Measurements from ENCODE around the gene DIP2C.
"Not testable (repeated sequence)": the region's sequence is repeated elsewhere in the genome, so short reads cannot be mapped to it uniquely, and the experiment has no call there.

DIP2C gene

DNA sequence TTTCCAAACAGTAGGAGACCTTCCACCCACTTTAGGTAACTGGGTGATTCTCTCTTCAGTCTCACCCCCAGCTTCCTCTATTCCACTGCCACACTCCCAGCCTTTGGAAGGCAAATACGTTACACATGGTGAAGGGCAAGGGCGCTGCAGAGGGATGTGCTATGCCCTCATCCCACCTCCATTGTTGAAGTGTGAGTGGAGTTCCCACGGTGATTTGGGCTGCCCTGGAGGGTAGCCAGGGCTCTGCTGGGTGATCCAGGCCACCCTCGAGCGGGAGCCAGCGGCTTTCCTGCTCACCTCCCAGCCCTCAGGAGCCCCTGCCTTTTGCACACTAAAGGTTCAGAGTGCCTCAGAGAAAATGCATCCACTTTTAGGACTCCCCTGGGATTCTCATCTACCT lies 373.1 kb downstream of the DIP2C start:
- DNase-seq, result no peak

DNA sequence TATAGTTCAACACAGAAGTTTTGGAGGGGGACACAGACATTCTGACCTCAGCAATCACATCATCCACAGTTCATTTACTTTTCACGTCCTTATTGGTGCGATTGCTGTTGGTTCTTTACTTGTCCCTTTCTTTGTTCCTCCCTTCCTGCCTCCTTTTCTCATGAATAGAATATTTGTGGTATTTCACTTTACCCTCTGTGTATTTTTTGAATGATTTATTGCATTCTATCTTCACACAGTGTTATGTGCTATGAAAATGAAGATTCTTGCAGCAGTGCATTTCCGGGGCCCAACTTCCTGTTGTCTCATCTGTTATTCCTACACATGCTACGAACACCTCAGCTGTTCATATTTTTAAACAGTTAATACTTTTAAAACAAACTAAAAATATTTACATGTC lies 374.6 kb downstream of the DIP2C start:
- DNase-seq, result no peak

DNA sequence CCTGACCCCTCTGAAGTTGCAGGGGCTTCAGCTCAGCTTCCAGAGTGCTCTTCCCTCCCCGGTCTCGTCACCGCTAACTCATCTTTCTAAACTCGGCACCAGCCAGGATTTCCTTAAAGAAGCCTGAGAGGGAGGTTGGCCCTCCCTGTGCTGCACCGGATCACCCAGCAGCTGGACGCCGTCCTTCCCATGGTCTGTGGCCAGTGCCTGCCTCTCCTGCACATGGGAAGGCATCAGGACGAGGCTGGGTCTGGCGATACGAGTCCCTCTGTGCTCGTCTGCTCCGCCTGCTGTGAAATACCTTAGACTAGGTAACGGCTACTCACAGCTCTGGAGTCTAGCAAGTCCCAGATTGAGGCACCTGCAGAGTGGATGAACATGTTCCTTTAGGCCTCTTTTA lies 375.1 kb downstream of the DIP2C start:
- DNase-seq, result no peak

DNA sequence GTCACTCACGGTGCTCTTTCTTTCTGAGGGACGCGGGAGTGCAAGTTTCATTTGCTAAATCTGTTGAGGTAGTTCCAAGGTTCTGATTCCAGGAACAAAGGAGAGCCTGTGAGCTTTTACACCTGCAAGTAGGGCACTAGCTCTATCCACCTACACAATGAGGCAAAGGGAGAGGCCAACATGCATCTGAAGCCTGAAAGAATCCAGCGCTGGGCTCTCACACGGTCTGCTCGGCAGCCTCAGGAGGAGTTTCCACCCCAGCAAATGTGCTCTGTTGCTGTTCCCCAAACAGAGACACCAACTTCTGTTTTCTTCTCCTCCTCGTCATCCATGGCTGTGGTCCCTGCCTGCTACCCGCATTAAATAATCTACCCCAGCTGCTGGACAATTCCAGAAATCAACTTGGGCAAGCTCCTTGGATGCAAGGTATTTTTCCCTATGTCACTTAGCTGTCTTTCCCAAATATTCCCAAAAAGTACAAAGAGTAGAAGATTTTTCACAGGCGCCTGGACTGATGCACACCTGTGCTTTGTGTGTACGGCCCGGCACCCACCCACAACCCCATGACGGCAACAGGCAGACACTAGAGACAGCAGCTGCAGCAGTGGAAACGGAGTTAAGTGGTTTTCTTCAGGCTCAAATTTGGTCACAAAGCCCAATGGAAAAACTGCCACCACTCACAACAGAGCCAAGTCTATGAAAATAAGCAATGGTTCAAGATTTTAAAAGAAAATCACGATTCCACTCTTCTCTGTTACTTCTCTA lies 377.4 kb downstream of the DIP2C start:
- no peak for DNase-seq

DNA sequence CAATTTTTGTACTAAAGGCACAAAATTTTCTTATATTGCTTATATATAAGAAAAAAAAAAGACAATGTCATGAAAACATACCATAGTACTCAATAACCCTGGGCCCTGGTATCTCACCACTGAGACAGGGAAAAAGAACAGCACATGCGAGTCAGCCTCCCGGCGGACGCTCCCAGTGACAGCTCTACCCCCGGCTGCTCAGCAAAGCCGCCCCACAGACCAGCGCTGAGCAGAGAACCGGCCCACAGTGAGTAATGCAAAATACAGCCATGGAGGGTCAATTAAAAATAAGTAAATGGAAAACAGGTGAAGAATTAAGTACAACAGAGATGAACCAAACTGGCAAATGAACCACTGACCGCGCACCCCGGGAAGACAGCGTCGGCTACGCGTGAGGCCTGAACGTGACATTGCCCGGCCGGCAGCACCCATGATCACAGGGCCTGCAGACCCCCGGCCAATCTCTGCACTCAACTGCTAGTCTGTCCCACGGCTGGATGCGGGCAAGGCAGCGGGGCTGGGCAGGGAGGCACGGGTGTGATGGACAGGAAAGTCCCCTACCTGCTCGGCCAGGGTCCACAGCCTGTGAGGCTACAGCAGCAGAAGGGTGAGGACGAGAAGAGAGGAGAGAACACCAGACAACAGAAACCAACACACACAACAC lies 378.4 kb downstream of the DIP2C start:
- no peak for DNase-seq

DNA sequence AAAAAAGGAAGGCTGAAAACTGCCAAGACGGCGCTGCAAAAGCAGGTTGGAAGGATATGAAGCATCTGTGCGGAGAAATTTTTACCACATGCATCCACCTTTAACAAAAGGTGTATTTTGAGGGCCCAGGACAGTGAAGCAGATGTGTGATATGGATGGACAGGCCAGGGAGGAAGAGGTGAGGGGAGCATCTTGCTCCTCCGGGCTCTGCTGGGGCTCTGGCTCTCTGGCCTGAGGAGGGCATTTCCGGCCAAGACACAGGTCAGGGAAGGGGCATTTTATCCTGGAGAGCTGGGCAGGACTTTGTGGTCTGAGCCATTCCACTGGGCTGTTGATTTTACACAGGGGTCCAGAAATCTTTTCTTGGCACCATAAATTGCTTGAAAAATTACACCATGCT lies 379.1 kb downstream of the DIP2C start:
- DNase-seq, result no peak

DNA sequence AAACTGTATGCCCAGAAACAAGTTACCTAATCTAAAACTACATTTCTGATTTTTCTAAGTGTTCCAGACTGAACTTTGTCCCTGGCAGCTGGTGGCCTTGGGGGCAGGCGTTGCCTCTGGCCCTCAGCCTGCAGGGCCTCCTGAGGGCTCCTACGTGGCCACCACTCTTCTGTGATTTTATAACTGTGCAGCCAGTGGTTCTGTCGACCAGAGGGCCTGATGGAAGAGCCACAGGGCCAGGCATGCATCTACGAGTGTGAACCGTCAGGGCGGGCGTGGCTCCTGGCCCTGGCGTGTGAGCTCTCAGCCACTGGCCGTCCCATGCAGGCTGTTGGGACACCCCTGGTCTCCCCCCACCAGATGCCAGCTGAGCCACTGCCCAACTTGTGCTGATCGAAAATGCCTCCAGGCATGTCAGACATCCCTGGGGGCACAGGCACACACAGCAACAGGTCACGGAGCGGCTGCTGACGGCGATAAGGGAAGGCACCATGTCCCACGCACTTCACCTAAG lies 380.8 kb downstream of the DIP2C start:
- no peak for DNase-seq

DNA sequence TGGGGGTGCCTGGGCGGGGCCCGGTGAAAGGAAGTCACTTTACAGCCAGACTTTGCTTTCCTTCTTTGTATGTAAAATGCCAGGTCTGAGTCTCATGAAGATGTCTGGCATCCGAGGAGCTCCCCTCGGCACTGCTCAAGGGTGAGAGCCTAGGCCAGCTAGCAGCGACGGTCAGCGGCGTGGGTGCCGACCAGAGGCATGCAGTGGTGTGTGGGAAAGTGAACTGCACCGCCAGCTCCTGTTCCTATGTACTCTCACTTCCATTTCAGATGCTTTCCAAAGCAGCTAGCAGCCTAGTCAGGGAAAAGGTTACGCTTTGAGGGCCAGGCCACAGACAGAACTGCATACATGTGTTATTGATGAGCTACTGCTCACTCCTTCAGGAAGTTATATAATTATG lies 381.4 kb downstream of the DIP2C start:
- DNase-seq, result no peak

DNA sequence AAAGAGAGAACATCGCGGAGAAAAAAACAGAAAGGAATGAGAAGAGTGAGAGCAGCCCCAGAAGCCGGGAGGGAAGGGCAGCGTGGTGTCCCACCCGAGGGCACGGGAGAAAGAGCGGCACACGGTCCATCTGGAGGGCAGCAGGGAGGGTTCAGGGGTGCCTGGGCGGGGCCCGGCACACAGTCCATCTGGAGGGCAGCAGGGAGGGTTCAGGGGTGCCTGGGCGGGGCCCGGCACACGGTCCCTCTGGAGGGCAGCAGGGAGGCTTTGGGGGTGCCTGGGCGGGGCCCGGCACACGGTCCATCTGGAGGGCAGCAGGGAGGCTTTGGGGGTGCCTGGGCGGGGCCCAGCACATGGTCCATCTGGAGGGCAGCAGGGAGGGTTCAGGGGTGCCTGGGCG lies 381.8 kb downstream of the DIP2C start:
- DNase-seq, result no peak

DNA sequence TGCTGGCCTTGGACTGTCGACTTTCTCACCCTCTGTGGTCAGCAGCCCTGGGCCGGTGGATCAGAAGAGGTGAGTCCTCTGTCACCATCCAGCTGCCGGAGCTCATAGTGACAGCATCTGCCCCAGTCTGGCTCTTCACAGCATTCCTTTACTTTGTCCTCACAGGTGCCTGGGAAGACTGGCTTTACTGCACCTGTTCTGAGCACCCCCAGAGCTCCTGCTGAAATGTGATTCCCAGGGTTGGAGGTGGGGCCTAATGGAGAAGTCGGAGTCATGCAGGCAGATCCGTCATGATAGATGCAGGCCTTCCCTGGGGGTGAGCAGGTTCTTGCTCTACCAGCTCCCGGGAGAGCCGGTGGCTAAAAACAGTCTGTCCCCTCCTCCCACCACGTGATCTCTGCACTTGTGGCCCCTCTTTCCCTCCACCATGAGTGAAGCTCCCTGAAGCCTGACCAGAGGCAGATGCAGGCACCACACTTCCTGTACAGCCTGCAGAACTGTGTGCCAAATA lies 382.7 kb downstream of the DIP2C start:
- no peak for DNase-seq

DNA sequence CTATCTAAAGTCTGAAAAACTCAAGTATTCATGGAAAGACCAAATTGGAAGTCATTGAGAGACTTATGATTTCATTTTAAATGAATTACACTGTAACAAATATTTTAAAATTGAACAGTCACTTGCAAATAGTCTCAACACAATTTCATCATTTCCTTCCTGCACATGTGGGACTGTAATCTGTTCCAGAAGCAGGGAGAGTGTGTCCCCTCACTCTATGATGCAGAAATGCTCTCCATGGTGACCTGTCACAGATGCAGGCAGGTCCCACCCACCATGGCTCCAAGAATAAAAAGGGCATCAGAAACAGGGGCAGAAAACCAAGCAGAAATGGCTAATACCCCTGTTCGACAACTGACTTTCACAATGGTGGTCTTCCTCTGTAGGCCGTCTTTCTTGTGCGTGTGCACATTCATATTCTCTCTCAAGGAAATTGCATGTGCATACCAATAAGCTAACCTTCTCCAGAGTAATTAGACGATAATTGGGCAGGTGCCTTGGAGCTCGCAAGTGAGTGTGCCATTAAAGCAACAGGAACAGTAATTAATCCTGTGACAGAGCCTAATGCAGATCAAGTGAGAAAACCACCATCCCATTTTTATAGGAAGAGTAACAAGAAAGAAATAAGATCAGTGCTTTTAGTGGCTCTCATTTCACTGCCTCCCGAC lies 383.3 kb downstream of the DIP2C start:
- no peak for DNase-seq

DNA sequence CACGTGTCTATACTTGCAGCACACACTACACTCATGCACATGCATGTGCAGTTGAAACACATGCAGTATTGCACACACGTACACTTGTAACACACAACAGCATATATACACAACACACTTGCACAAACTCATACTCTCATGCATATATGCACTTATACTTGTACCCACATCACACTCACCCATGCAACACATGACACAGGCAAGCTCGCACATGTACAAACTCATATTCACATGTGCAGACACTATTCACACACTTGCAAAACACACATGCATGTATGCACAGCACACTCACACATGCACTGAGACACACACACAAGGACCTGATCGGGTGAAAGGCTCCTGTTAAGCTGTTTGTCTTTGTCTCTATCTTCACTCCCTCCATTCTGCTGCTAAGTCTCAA lies 384.4 kb downstream of the DIP2C start:
- DNase-seq, result no peak

DNA sequence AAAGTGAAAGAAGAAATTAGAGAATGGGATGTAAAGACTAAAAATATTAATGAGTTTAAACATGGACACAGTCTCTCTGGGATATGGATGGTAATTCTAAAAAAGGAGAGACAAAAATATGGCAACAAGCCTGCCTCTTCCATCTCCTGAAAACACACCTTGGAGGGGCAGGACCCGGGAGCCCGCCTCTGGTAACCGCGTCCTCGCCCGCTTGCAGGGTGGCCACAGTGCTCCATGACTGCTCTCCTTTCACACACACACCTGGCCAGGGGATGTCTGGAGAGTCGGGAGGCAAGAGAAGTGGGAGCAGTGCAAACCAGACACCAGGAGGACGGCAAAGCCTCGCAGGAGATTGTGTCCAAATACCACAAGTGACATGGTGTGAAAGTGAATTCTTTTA lies 387.9 kb downstream of the DIP2C start:
- no peak for DNase-seq

DNA sequence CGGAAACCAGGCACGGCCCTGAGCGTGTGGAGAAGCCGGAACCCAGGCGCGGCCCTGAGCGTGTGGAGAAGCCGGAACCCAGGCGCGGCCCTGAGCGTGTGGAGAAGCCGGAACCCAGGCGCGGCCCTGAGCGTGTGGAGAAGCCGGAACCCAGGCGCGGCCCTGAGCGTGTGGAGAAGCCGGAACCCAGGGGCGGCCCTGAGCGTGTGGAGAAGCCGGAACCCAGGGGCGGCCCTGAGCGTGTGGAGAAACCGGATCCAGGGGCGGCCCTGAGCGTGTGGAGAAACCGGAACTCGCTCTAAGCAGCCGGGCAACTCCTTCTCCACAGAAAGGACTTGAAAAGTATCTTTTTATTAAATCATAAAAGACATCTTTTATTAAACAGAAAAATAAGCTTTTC lies 388.9 kb downstream of the DIP2C start:
- not testable (repeated sequence) for DNase-seq

DNA sequence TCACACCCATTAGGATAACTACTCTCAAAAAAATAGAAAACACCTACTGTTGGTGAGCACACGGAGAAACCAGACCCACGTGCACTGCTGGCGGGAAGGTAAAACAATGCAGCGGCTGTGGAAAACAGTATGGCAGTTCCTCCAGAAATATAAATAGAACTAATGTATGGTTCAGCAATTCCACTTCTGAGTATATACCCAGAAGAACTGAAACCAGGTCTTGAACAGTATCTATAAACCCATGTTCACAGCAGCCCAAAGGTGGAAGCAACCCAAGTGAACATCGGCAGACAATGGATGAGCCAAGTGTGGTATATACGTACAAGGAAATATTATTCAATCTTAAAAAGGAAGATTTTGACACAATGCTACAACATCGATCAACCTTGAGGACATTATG lies 389.5 kb downstream of the DIP2C start:
- DNase-seq, result no peak

DNA sequence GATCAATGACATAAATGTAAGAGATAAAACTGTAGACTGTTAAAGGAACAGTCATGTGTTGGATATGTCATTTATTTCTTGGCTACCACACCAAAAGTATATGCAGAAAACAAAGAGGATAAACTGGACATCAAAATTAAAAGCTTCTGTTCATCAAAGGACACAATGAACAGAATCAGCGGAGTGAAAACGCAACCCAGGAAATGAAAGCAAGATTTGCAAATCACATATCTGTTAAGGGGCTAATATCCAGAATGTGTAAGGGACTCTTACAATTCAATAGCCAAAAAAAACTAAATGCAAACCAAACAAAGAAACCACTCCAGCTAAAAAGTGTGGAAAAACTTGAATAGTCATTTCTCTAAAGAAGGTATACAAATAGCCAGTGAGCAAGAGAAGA lies 390.0 kb downstream of the DIP2C start:
- no peak for DNase-seq

DNA sequence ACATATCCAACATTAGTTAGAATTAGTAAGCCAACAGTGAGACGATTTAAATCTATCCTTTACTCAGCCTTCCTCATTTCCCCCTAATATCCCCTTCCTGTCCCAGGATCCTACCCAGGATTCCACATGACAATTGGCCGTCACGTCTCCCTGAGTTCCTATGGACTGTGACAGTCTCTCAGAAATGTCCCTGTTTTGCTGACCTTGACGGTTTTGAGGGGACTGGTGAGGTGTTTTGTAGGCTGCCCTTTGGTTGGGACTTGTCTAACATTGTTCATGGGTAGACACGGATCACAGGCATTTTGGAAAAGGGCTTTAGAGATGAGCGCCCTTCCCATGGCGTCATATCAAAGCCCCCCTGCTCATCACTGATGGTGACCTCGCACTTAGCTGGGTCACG lies 391.4 kb downstream of the DIP2C start:
- no peak for DNase-seq

DNA sequence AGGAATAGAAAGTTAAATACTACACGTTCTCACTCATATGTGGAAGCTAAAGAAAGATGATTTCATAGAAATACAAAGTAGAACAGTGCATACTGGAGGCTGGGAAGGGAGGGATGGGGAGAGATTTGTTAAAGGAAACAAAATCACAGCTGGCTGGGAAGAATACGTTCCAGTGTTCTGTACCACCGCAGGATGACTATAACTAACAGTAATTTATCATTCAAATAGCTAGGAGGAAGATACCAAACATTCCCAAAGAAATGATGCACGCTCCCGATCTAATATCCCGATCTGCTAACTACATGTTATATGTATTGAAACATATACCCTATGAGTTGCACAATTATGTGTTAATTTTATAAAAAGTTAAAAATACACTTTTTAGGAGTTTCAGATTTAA lies 391.9 kb downstream of the DIP2C start:
- DNase-seq, result no peak

DNA sequence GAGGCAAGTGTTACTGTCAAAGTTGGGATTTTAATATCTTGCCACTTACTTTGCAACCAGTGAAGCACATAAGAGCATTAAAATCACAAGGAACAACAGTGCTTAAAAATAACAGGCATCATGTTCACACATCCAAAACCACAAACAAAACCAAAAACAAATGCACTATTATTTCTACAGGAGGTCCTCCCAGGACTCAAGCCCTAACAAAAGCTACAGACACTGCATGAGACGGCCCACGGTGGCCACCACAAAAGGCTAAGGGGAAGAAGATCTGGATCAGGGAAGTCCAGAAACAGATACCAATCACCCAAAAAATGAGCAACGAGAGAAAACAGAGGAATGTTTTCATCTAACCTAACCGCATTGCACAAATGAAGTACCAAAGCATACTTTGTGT lies 395.8 kb downstream of the DIP2C start:
- DNase-seq, result no peak

DNA sequence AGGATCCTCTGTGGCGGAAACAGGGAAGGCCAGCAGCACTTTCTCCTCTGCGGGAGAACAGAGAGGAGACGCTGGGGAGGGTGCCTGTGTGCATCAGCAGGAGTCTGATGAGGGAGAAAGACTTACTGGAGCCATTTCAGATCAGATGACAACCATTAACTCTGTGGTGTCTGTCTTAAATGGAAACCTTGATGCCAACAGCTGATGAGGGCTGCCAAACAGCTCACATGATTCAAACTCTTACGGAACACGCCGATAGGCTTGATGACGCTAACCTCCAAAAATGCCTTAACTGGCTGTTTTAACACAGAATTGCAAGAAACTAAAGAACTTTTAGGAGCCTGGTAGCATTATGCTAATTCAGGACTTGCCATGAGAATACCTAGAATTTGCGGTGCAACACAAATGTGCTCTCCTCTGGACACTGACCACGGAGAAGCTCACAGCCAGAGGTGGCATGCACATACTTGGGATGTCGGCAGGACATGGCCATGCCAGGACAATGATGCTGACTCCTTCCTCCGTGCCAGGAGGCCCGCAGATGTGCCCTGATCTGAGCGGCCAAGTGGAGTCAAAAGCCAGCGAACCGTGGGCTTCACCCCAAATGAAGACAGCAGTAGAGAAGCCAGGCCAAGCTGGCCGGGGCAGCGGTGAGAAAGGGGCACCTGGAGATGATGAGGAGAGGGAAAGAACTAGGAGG lies 399.3 kb downstream of the DIP2C start:
- DNase-seq, result no peak

DNA sequence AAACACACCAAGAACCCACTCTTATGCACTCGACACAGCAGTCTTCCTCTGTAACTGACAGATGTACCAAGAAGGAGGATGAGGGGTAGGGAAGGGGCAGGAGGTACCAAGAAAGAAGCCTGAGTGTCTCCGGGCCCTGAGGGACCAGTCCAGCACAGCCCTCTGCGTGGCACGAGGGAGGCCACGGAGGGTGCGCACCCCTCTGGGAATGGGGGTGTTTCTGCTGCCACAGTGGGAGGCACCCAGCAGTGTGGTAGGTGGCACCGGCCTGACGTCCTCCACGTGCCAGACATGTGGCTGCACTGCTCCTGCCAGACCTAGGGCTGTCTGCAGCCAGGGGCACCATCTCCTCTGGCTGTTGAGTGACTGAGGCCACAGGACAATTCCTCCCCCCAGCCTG lies 399.9 kb downstream of the DIP2C start:
- no peak for DNase-seq

DNA sequence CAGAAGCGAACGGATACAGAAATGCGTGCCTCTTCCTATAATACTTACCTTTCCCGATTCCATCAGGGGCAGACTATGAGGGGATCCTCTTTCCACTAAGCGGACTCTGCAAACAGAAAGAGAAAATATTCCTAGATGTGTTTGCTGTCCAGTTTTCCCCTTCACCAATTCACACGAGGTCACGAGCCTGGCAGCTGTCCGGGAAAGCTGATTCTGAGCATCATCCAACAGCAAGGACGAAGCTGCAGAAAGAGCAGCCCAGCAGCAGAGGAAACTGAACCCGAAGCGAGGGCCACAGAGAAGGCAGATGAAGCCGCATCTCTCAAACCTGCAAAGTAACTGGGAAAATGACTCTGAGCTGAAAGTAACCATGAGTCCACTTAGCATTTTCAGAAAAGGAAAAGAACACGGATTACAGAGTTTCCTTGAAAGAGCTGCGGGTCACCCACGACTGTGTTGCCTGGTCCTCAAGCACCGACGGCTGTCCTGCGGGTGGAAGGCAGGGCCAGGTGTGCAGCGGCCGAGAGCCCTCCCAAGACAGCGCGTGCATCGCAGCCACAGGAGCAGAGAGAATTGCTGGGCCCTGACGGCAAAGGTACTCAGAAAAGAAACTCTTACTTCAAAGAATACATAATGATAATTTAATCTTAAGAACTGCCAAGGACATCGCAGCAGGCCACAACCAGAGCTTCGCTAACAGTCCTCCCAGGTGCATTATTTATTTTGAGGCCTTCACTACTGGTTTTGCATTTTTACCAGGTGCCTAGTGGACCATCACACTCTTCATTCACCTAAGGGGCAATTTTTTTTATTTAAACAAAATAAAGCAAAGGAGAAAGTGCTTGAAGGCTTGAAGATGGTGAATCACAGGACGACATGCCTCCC lies 400.9 kb downstream of the DIP2C start:
- DNase-seq, result no peak
